SK-N-MC (cell line): ENCODE measurements around the gene KRT10.

Experiments
- EZH2 ChIP-seq: fragments of 200-600 bp; sonication (generic); IDR thresholded peaks from one replicate; pipeline ENCODE4 v1.6.1; 2017; ENCODE audit warnings: antibody characterized with exemption
- POLR2AphosphoS5 ChIP-seq: IDR thresholded peaks from 2 replicates; pipeline ENCODE4 v1.6.1; 2012; ENCODE audit warnings: mild to moderate bottlenecking, low read depth, low read length, borderline replicate concordance

DNA sequence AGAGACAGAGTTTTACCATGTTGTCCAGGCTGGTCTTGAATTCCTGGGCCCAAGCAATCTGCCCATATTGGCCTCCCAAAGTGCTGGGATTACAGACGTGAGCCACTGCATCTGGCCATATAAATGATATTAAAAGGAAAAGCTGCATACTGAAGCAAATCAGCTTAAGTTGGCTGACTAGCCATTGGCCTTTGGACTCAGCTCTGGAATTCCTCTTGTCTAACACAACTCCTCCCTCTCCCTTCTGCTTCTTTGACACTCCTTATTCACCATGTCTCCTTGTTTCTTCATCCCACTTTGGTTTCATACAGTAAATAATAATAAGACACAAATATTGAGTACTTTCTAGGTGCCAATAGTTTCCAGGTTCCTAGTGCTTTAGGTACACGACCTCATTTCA lies 37.1 kb upstream of the KRT10 start:
- TF ChIP-seq POLR2AphosphoS5: no peak
- no peak for TF ChIP-seq EZH2
